GM12878 (cell line): ENCODE results near the gene SQOR. TPM values are rescaled to one million over a fixed set of nuclear protein-coding genes. Genes with fewer than 3 reads are reported as not detected.

Experiments
- ATAC-seq: fragments of 200-7000 bp; cut with Tn5 transposase; 3 replicates; pipeline ENCODE4 v1.9.1; 2020; ENCODE audit warnings: mild to moderate bottlenecking, moderate library complexity
- BruUV-seq: library from RNA; stranded (reverse); fragments of 400-500 nt; replicated peaks from 2 replicates; lab custom pipeline; 2021; lab: Mats Ljungman, UMichigan
- CTCF ChIA-PET: fragments of 300-600 bp; sonication (Branson Sonifier 250); formaldehyde crosslinking; extraction: SDS; loops from one replicate; lab custom pipeline; 2021; ENCODE audit warnings: inconsistent platforms; lab: Yijun Ruan, JAX
- POLR2A ChIA-PET: fragments of 350-600 bp; formaldehyde crosslinking; extraction: SDS; loops from one replicate; lab custom pipeline; 2021; ENCODE audit warnings: inconsistent platforms; lab: Charles Lee
- RAD21 ChIA-PET: fragments of 300-600 bp; sonication (Branson Sonifier 250); formaldehyde crosslinking; loops from one replicate; lab custom pipeline; 2023; ENCODE audit warnings: antibody characterized with exemption; ENCODE audit not compliant: unreplicated experiment; lab: Charles Lee
- SMC1A ChIA-PET: fragments of 300-600 bp; sonication (Branson Sonifier 250); formaldehyde crosslinking; loops from one replicate; lab custom pipeline; 2023; ENCODE audit not compliant: unreplicated experiment, uncharacterized antibody; lab: Charles Lee
- DNase-seq: peaks from one replicate; pipeline ENCODE4 v3.0.0-alpha.2; 2011; ENCODE audit warnings: low read depth, low spot score
- FAIRE-seq: peaks from 3 replicates; lab custom pipeline; 2011; peaks lifted over from hg19 to GRCh38; lab: Jason Lieb, UNC
- H2AFZ ChIP-seq: 2 replicates; pipeline ENCODE4 v1.6.0; 2011; ENCODE audit warnings: low read depth, low read length, control low read depth; ENCODE audit not compliant: control insufficient read depth
- H3K27ac ChIP-seq: 2 replicates; pipeline ENCODE4 v1.5.1; 2011; ENCODE audit warnings: control low read depth; ENCODE audit not compliant: control insufficient read depth, insufficient read depth
- H3K27me3 ChIP-seq, 2 experiments: replicated peaks in 1 of 2; 2 replicates each; pipeline versions ENCODE4 v1.6.0 to v1.6.1; 2011; ENCODE audit warnings: low read length in 1 of 2; ENCODE audit not compliant: control insufficient read depth in 2 of 2, insufficient read depth in 2 of 2
- H3K36me3 ChIP-seq, 2 experiments: 2 replicates each; pipeline ENCODE4 v1.5.1; 2011; ENCODE audit warnings: low read length in 1 of 2; ENCODE audit not compliant: control insufficient read depth in 2 of 2, insufficient read depth in 2 of 2
- H3K4me1 ChIP-seq: 2 replicates; pipeline ENCODE4 v1.6.1; 2011; ENCODE audit warnings: mild to moderate bottlenecking, low read length, moderate library complexity, mixed read lengths; ENCODE audit not compliant: control insufficient read depth, insufficient read depth
- H3K4me2 ChIP-seq: 2 replicates; pipeline ENCODE4 v1.6.0; 2011; ENCODE audit warnings: control low read depth; ENCODE audit not compliant: control insufficient read depth, insufficient read depth
- H3K4me3 ChIP-seq: fragments of 200-600 bp; sonication (generic); 2 replicates; pipeline ENCODE4 v1.5.1; 2016
- H3K79me2 ChIP-seq: 2 replicates; pipeline ENCODE4 v1.6.0; 2011; ENCODE audit warnings: low read length; ENCODE audit not compliant: control insufficient read depth, insufficient read depth
- H3K9ac ChIP-seq: 2 replicates; pipeline ENCODE4 v1.8.0; 2011; ENCODE audit warnings: low read length, control low read depth, mixed read lengths; ENCODE audit not compliant: control insufficient read depth, insufficient read depth
- H3K9me3 ChIP-seq: replicated peaks from 3 replicates; pipeline ENCODE4 v1.5.1; 2011; ENCODE audit warnings: mild to moderate bottlenecking, low read length; ENCODE audit not compliant: control insufficient read depth, insufficient read depth
- H4K20me1 ChIP-seq: 2 replicates; pipeline ENCODE4 v1.6.0; 2011; ENCODE audit not compliant: control insufficient read depth, insufficient read depth
- BRCA1 ChIP-seq: IDR thresholded peaks from 2 replicates; pipeline ENCODE4 v1.6.1; 2011; ENCODE audit warnings: low read depth, low read length, improper control_type of control experiment
- EED ChIP-seq: sonication (generic); IDR thresholded peaks from 2 replicates; pipeline ENCODE4 v1.6.1; 2016; ENCODE audit warnings: antibody characterized with exemption, low read depth
- EGR1 ChIP-seq, 2 experiments: IDR thresholded peaks; 1 replicate in 1 of 2; 2 replicates in 1 of 2; pipeline ENCODE4 v1.6.1; 2011 to 2012; ENCODE audit warnings: low read depth in 2 of 2, low read length in 2 of 2, borderline replicate concordance in 1 of 2, mild to moderate bottlenecking in 1 of 2, moderate library complexity in 1 of 2
- ESRRA ChIP-seq: IDR thresholded peaks from 2 replicates; pipeline ENCODE4 v1.6.1; 2012; ENCODE audit warnings: mild to moderate bottlenecking, low read length, improper control_type of control experiment
- IRF4 ChIP-seq: IDR thresholded peaks from 2 replicates; pipeline ENCODE4 v1.6.1; 2011; ENCODE audit warnings: low read depth, low read length
- KAT2A ChIP-seq: conservative IDR thresholded peaks from 2 replicates; pipeline ENCODE4 v1.6.1; 2011; ENCODE audit warnings: low read depth, low read length; ENCODE audit not compliant: control insufficient read depth
- KLF5 ChIP-seq: fragments of 450-650 bp; IDR thresholded peaks from 2 replicates; pipeline ENCODE4 v1.6.1; 2014; ENCODE audit warnings: mild to moderate bottlenecking; ENCODE audit not compliant: partially characterized antibody
- LARP7 ChIP-seq: fragments of 450-650 bp; IDR thresholded peaks from 2 replicates; pipeline ENCODE4 v1.6.1; 2017; ENCODE audit warnings: mild to moderate bottlenecking
- NFIC ChIP-seq: IDR thresholded peaks from 2 replicates; pipeline ENCODE4 v1.6.1; 2012; ENCODE audit warnings: low read depth, mild to moderate bottlenecking, inconsistent platforms, low read length, moderate library complexity
- RAD21 ChIP-seq: IDR thresholded peaks from 2 replicates; pipeline ENCODE4 v1.6.1; 2011; ENCODE audit warnings: mild to moderate bottlenecking, low read depth, low read length, moderate library complexity; ENCODE audit not compliant: insufficient read depth
- RELA ChIP-seq: fragments of 450-650 bp; IDR thresholded peaks from 2 replicates; pipeline ENCODE4 v1.8.0; 2014; ENCODE audit warnings: borderline replicate concordance; ENCODE audit not compliant: partially characterized antibody
- SMAD5 ChIP-seq: IDR thresholded peaks from 2 replicates; pipeline ENCODE4 v1.6.1; 2016; ENCODE audit warnings: antibody characterized with exemption, low read depth
- SMARCA5 ChIP-seq: fragments of 450-650 bp; IDR thresholded peaks from 2 replicates; pipeline ENCODE4 v1.6.1; 2017; ENCODE audit warnings: mild to moderate bottlenecking
- SMC3 ChIP-seq: IDR thresholded peaks from 2 replicates; pipeline ENCODE4 v1.6.1; 2011; ENCODE audit warnings: low read length, improper control_type of control experiment, borderline replicate concordance
- SPI1 ChIP-seq: IDR thresholded peaks from 2 replicates; pipeline ENCODE4 v1.6.1; 2011; ENCODE audit warnings: low read depth, mild to moderate bottlenecking, low read length, moderate library complexity, borderline replicate concordance; ENCODE audit not compliant: insufficient read depth
- TCF7 ChIP-seq: IDR thresholded peaks from 2 replicates; pipeline ENCODE4 v1.6.1; 2014; ENCODE audit warnings: antibody characterized with exemption, borderline replicate concordance
- ZNF207 ChIP-seq: fragments of 450-650 bp; IDR thresholded peaks from 2 replicates; pipeline ENCODE4 v1.6.1; 2014; ENCODE audit warnings: antibody characterized with exemption, mild to moderate bottlenecking, borderline replicate concordance
- WGBS: methylation state at CpG from one replicate; pipeline ENCODE4 v1.1.6; 2016; ENCODE audit warnings: low lambda C conversion rate; ENCODE audit not compliant: insufficient replicate concordance, insufficient coverage; ENCODE audit errors: missing lambda C conversion rate; 5-methylcytosine and 5-hydroxymethylcytosine counted together
- in situ Hi-C: fragments of 300-500 bp; cut with MboI; formaldehyde crosslinking; loops from 9 replicates; pipeline ENCODE4 v1.14.3; 2018; ENCODE audit warnings: mixed read lengths
- intact Hi-C: fragments of 100-400 bp; cut with micrococcal nuclease; formaldehyde crosslinking; loops from one replicate; pipeline ENCODE4 v1.14.2; 2022; ENCODE audit not compliant: unreplicated experiment
- polyA plus RNA-seq, 11 experiments: library from polyadenylated mRNA; depleted of rRNA in 4 of 11; unstranded in 6 of 11; stranded (reverse) in 5 of 11; fragments of >200 nt; fragmentation: Nextera tagmentation in 4 of 11; fragmentation: Illumina TruSeq in 1 of 11; extraction: Ambion mirVana in 4 of 11; extraction: Trizol in 1 of 11; gene quantifications; 1 replicate in 1 of 11; 2 replicates in 10 of 11; pipeline versions ENCODE4 v1.2.1 to v1.2.3, GENCODE V29; 2011 to 2016; ENCODE audit warnings: inconsistent platforms in 2 of 11, missing spikeins in 2 of 11, low read depth in 1 of 11
- total RNA-seq, 4 experiments: library from RNA; depleted of rRNA in 3 of 4; stranded (reverse); fragments of >200 nt in 3 of 4; fragmentation: Illumina TruSeq in 1 of 4; extraction: Trizol in 1 of 4; gene quantifications; 2 replicates each; pipeline versions ENCODE4 v1.2.1 to v1.2.3, GENCODE V29; 2013 to 2021
- TF ChIP-seq, protein P1 (sequence below): fragments of 450-650 bp; IDR thresholded peaks from 2 replicates; pipeline ENCODE4 v1.6.1; 2014; ENCODE audit warnings: mild to moderate bottlenecking
- TF ChIP-seq, protein P2 (sequence below), 3 experiments: IDR thresholded peaks in 2 of 3; conservative IDR thresholded peaks in 1 of 3; 2 replicates each; pipeline ENCODE4 v1.5.1; 2011; ENCODE audit warnings: low read depth in 3 of 3, low read length in 3 of 3, mild to moderate bottlenecking in 3 of 3, control low read depth in 2 of 3, moderate library complexity in 2 of 3, inconsistent platforms in 1 of 3, mixed read lengths in 1 of 3; ENCODE audit not compliant: control insufficient read depth in 2 of 3, insufficient read depth in 1 of 3; ENCODE audit errors: extremely low read depth in 1 of 3

SQOR gene
- total and polyA plus RNA-seq, 10 of the 15 experiments (the other 5 are each of a cell fraction or from before 2014, with no cell fraction given) = 14.5 to 74.7 (median 44.2) TPM

DNA sequence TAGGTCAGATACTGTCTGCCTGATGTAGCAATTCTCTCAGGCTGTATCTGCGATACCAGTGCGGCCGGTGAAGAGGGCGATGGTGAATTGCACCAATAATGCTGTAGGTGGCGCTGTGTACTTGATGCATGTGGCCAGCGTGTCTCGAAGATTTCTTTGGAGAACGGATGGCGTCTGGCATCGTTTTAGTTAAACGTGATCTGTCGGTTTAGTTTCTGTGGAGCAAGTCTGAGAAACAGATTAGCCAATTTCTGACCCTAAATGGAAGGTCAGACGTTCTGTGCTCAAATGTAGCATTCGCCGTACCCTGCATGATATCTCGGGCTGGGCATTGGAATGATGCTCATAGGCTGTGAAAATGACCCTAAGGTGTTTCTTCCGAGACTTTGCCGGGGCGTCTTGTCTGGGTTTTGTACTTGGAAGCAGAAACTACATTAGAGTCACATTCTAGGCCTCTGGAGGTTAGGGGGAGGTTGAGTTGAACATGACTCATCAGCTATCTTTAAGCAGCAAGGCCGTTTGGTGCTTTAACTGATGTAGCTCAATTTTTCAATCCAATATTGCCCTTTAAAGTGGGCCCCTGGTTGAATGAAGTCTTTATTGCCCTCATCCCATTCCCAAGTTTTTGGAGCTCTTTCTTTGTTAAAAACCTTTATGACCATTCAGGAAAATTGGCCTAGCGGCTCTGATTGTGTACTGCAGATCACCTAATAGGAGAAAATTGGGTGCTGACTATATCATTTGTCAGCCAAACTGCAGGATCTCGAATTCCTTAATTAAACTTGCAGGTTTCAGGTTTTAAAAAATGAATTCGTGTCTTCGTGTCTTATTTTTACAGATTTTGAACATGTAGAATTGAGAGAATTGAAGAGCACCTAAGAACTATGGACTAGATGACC is 80.0 kb downstream of the SQOR start:
- H3K27me3 ChIP-seq = no peaks in the 10 kb centered on the region
- H3K4me2 ChIP-seq = no peak overlapping the region
- no TSS peak for BruUV-seq
- H3K79me2 ChIP-seq = no peaks in the 10 kb centered on the region
- no peaks in the 10 kb centered on the region for H3K4me1 ChIP-seq
- no peaks in the 10 kb centered on the region for H3K36me3 ChIP-seq
- WGBS = 16% methylated on average over 24 of the region's 24 CpGs
- DNase-seq = no peak
- ChIA-PET SMC1A (interaction anchor here (0.7 to 2.2 kb wide), 4 partner anchors 9 to 183 kb away, joined by 3 to 6 read pairs (median 3); no protein-coding TSS in a partner anchor), RAD21 (interaction anchor here (0.6 to 1.5 kb wide), 3 partner anchors 10 to 81 kb away, joined by 3 to 6 read pairs (median 3); no protein-coding TSS in a partner anchor), POLR2A (no interaction called here), CTCF (interaction anchor here (0.5 to 2.1 kb wide), 12 partner anchors 9 to 1308 kb away, joined by 3 to 20 read pairs (median 4); no protein-coding TSS in a partner anchor)
- no peak overlapping the region for H3K9ac ChIP-seq
- no peaks in the 10 kb centered on the region for H4K20me1 ChIP-seq
- no peak overlapping the region for H3K4me3 ChIP-seq
- peak; percentile 56 for FAIRE-seq
- ATAC-seq = peak; percentile 83
- in situ Hi-C loops (no loop called here), intact Hi-C loops (no loop called here)
- H2AFZ ChIP-seq = no peak overlapping the region
- no peak overlapping the region for H3K27ac ChIP-seq
- TF ChIP-seq LARP7 = no peak
- TF ChIP-seq ESRRA = no peak
- no peak for TF ChIP-seq NFIC
- no peak for TF ChIP-seq EGR1 (IDR thresholded peaks at IDR 0.05; ENCODE audit: borderline replicate concordance in 1 of 2, low read depth in 2 of 2, low read length in 2 of 2)
- TF ChIP-seq RELA = no peak
- TF ChIP-seq ZNF207 = no peak
- no peak for TF ChIP-seq KLF5
- no peak for TF ChIP-seq TCF7
- TF ChIP-seq KAT2A = no peak
- TF ChIP-seq IRF4 = no peak
- no peak for TF ChIP-seq BRCA1
- no peak for TF ChIP-seq SMAD5
- TF ChIP-seq, protein P1, sequence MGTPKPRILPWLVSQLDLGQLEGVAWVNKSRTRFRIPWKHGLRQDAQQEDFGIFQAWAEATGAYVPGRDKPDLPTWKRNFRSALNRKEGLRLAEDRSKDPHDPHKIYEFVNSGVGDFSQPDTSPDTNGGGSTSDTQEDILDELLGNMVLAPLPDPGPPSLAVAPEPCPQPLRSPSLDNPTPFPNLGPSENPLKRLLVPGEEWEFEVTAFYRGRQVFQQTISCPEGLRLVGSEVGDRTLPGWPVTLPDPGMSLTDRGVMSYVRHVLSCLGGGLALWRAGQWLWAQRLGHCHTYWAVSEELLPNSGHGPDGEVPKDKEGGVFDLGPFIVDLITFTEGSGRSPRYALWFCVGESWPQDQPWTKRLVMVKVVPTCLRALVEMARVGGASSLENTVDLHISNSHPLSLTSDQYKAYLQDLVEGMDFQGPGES = no peak
- no peak for TF ChIP-seq SMARCA5
- TF ChIP-seq SMC3 = peak; percentile 28; the same call in 1 of the 2 replicates
- no peak for TF ChIP-seq EED
- TF ChIP-seq, protein P2, sequence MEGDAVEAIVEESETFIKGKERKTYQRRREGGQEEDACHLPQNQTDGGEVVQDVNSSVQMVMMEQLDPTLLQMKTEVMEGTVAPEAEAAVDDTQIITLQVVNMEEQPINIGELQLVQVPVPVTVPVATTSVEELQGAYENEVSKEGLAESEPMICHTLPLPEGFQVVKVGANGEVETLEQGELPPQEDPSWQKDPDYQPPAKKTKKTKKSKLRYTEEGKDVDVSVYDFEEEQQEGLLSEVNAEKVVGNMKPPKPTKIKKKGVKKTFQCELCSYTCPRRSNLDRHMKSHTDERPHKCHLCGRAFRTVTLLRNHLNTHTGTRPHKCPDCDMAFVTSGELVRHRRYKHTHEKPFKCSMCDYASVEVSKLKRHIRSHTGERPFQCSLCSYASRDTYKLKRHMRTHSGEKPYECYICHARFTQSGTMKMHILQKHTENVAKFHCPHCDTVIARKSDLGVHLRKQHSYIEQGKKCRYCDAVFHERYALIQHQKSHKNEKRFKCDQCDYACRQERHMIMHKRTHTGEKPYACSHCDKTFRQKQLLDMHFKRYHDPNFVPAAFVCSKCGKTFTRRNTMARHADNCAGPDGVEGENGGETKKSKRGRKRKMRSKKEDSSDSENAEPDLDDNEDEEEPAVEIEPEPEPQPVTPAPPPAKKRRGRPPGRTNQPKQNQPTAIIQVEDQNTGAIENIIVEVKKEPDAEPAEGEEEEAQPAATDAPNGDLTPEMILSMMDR (IDR thresholded peaks at IDR 0.05 in 2 of 3, conservative IDR thresholded peaks at IDR 0.05 in 1 of 3; ENCODE audit: control insufficient read depth in 2 of 3, extremely low read depth in 1 of 3, insufficient read depth in 1 of 3, low read depth in 3 of 3, low read length in 3 of 3) = peak; percentile 40 to 87 (median 67); a peak in 5 of 6 replicates
- no peak for TF ChIP-seq SPI1
- peak; percentile 52 for TF ChIP-seq RAD21
- TF ChIP-seq, all 136 proteins: peak for 3
- no peaks in the 10 kb centered on the region for H3K9me3 ChIP-seq
